Breast epithelium (tissue), 3 donors: ENCODE results near the gene SPATA33.

Experiments used
- POLR2A ChIP-seq: fragments of 450-650 bp; IDR thresholded peaks from one replicate; pipeline ENCODE4 v1.6.1; 2016; ENCODE audit warnings: antibody characterized with exemption, mild to moderate bottlenecking, moderate library complexity
- POLR2AphosphoS5 ChIP-seq, 3 donors: sonication (generic); formaldehyde crosslinking; IDR thresholded peaks; one replicate each; pipeline ENCODE4 v1.6.1; 2017; ENCODE audit warnings: antibody characterized with exemption in 3 of 3

GRCh38 chr16:89697161-89697615, 39.6 kb downstream of the SPATA33 start:
- TF ChIP-seq POLR2AphosphoS5 (IDR thresholded peaks at IDR 0.05) (no peak), POLR2A (no peak)
